LNCAP (cell line): ENCODE data around the gene RTN4.

Experiments used
- TF ChIP-seq, protein P1 (sequence below): fragments of 450-650 bp; IDR thresholded peaks from 2 replicates; pipeline ENCODE4 v1.5.1; 2017; ENCODE audit warnings: mild to moderate bottlenecking

The RTN4 gene

DNA sequence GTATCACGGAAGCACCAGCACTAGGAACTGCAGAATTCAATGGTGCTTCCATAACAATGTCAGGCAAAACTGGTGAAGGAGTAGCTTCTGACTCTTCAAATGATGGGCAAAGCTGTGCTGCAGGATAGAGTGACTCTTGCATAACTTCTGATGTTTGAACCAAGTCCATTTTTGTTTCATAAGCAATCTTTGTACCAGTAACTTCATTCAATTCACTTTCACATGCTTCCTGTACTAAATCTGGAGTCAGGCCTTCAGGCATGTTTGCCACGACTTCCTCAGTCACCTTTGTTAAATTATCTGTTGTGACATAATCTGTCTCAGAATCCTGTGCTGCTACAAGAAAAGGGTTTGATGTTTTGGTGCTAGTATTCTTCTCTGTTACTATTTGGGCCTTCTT lies 24.0 kb downstream of the RTN4 start:
- TF ChIP-seq, protein P1, sequence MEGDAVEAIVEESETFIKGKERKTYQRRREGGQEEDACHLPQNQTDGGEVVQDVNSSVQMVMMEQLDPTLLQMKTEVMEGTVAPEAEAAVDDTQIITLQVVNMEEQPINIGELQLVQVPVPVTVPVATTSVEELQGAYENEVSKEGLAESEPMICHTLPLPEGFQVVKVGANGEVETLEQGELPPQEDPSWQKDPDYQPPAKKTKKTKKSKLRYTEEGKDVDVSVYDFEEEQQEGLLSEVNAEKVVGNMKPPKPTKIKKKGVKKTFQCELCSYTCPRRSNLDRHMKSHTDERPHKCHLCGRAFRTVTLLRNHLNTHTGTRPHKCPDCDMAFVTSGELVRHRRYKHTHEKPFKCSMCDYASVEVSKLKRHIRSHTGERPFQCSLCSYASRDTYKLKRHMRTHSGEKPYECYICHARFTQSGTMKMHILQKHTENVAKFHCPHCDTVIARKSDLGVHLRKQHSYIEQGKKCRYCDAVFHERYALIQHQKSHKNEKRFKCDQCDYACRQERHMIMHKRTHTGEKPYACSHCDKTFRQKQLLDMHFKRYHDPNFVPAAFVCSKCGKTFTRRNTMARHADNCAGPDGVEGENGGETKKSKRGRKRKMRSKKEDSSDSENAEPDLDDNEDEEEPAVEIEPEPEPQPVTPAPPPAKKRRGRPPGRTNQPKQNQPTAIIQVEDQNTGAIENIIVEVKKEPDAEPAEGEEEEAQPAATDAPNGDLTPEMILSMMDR: no peak

DNA sequence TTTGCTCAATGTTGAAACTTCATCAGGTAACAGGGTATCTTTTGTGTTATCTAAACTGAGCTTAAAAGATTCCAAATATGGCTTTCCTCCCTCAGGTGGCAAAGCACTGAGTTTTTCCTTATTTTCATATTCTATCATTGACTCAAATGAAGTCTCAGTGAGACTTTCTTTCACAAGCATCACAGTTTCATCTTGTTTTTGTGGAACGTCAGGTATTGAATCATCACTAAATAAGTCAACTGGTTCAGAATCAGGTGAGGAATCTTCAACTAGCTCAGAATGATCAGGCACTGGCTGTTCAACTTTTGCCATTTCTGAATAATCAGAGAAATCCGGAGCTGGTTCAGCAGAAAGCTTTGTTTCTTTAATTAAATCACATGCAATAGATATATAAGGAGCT lies 24.6 kb downstream of the RTN4 start:
- TF ChIP-seq, protein P1: no peak

DNA sequence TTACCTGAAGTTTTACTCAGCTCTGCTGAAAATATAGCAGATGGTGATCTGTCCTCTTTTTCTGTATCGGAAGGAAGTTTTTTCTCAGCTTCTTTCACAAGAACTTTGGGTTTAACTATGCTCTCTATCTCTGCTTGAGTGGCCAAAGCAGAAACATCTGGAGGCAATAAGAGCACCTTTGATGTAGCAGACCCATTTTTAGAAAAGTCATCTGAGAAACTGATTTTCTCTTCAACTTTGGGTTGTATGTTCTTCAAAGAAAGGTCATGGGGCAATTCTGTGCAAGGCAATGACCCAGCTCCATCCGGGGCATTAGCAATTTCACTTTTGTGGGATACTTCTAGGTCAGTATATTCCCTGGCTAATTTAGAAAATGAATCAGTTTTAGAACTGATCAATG lies 25.2 kb downstream of the RTN4 start:
- TF ChIP-seq, protein P1: no peak

DNA sequence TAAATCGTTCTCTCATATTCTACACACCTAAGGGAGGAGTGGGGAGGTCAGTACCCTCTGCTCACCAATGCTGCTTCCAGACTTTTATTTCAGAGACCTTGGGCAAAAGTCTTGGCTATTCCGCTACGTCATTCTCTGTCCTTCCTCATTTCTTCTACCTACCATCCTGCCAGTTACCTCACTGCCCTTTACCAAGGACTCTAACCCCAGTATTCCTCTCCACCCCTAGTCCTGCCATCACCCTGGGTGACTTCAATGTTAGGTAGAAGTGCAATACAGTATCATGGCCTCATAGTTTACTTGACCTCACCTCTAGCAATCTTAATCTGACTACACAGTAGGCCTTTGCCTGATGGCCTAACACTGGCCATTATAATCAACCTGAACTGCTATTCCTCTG lies 27.8 kb downstream of the RTN4 start:
- TF ChIP-seq, protein P1: no peak

DNA sequence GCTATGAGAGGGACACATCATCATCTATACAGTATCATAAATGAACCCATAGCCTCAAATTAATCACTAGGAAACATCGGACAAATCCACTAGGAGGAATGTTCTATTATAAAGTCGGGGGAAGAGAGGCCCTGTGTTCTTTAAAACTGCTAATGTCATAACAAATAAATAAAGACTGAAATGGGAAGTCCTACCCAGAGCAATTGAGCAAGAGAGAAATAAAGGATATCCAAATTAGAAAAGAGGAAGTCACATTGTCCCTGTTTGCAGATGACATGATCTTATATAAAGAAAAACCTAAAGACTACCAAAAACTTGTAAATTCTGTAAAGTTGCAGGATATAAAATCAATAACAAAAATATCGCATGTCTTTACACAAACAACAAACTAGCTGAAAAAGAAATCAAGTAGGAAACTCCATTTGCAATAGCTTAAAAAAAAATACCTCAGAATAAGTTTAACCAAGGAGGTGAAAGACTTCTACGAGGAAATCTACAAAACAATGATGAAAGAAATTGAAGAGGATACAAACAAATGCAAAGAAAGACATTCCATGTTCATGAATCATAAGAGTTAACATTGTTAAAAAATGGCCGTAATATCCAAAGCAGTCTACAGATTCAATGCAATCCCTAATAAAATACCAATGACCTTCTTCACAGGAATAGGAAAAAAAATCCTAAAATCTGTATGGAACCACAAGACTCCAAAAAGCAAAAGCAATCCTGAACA lies 30.6 kb downstream of the RTN4 start:
- TF ChIP-seq, protein P1: no peak

DNA sequence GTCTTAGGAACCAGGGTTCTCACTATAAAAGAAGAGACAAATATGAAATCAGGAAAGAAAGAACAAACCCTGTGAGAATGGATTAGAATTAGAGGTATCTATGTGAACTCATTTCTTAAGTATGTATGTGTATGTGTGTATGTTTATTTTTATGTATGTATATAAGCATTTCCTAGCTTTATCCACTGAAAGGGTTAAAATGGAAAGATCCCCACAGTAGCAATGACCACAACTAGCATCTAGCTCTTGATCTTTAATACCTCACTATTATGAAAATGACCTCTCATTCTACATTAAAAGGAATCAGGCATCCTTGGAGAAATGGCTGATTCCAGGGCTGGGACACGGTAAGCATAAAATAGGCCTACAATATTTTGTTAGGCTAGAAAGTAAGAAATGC lies 31.6 kb downstream of the RTN4 start:
- TF ChIP-seq, protein P1: no peak

DNA sequence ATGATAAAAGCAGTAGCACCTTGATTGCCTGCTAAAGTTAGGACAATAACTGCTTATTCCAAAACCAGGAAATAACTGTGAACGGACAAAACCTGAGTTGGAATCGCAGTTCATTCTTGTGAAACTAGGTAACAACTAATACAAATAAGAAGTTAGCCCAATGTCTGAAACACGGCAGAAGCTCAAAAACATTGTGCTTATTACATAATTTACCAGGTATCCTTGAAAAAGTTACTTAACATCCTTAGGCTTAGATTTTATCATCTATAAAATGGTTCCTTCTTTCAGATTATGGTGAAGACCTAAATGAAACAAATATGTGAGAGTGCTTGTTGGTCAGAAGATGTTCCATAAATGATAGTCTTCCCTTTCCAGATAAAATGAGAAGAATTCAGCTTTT lies 32.4 kb downstream of the RTN4 start:
- TF ChIP-seq, protein P1: no peak

DNA sequence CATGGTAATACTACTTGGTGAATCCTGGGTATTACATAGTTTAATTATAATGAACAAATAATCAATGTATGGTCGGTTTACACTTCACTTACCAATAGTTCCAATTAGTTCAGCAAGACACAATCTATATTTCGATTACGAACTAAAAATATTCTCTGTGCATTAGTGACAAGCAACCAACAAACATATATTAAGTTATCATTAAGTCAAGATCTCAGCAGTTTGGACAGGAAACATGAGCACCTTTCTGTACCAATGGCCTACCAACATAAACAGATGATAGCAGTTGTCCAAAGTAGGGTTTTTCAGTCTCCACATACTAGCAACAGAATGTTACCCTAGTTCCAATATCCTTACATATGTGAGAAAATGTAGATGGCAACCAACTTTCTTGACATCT lies 32.8 kb downstream of the RTN4 start:
- TF ChIP-seq, protein P1: no peak
